OCI-LY1 (cell line): ENCODE measurements around the gene SP110.
A peak's percentile ranks its signal among the peaks of the same experiment; 100 is the strongest.

Experiments
- H2AFZ ChIP-seq: fragments of 200-600 bp; sonication (generic), shearing (Covaris generic); 2 replicates; pipeline ENCODE4 v1.6.0; 2014; ENCODE audit warnings: antibody characterized with exemption, mild to moderate bottlenecking, low read length
- H3F3A ChIP-seq: fragments of 200-600 bp; sonication (generic), shearing (Covaris generic); 2 replicates; pipeline ENCODE4 v1.6.0; 2014; ENCODE audit warnings: mild to moderate bottlenecking, antibody characterized with exemption, low read length, moderate library complexity; ENCODE audit not compliant: insufficient read depth
- H3K27ac ChIP-seq: fragments of 200-600 bp; sonication (generic); 2 replicates; pipeline ENCODE4 v1.5.1; 2014; ENCODE audit warnings: low read length, mixed run types, mild to moderate bottlenecking, low read depth; ENCODE audit not compliant: poor library complexity, severe bottlenecking
- H3K27me3 ChIP-seq: fragments of 200-600 bp; sonication (generic); 2 replicates; pipeline ENCODE4 v1.6.0; 2014; ENCODE audit warnings: antibody characterized with exemption, mild to moderate bottlenecking, low read length, moderate library complexity; ENCODE audit not compliant: insufficient read depth
- H3K36me3 ChIP-seq: fragments of 200-600 bp; sonication (generic); 2 replicates; pipeline ENCODE4 v1.6.1; 2014; ENCODE audit warnings: mild to moderate bottlenecking, antibody characterized with exemption, low read length, moderate library complexity, mixed read lengths; ENCODE audit not compliant: insufficient read depth
- H3K4me1 ChIP-seq: fragments of 200-600 bp; sonication (generic); 2 replicates; pipeline ENCODE4 v1.5.1; 2014; ENCODE audit warnings: mild to moderate bottlenecking, low read length, moderate library complexity; ENCODE audit not compliant: insufficient read depth, severe bottlenecking
- H3K4me2 ChIP-seq: fragments of 200-600 bp; sonication (generic), shearing (Covaris generic); 2 replicates; pipeline ENCODE4 v1.6.1; 2014; ENCODE audit warnings: low read length
- H3K4me3 ChIP-seq: fragments of 200-600 bp; sonication (generic); 2 replicates; pipeline ENCODE4 v1.5.1; 2014; ENCODE audit warnings: low read length, low read depth, mild to moderate bottlenecking, mixed read lengths; ENCODE audit not compliant: poor library complexity, severe bottlenecking
- H3K79me2 ChIP-seq: fragments of 200-600 bp; shearing (Covaris generic); 2 replicates; pipeline ENCODE4 v1.6.1; 2016; ENCODE audit warnings: mixed run types, low read length, mixed read lengths; ENCODE audit not compliant: insufficient read depth
- H3K9ac ChIP-seq: fragments of 200-600 bp; sonication (generic), shearing (Covaris generic); 2 replicates; pipeline ENCODE4 v1.6.1; 2014; ENCODE audit warnings: mild to moderate bottlenecking, low read length, mixed read lengths
- H3K9me2 ChIP-seq: fragments of 200-600 bp; sonication (generic), shearing (Covaris generic); 2 replicates; pipeline ENCODE4 v1.6.1; 2014; ENCODE audit warnings: low read depth, mild to moderate bottlenecking, low read length, mixed read lengths
- H3K9me3 ChIP-seq: fragments of 200-600 bp; shearing (Covaris generic); 2 replicates; pipeline ENCODE4 v1.6.1; 2014; ENCODE audit warnings: low read length, mixed read lengths
- H4K20me1 ChIP-seq: fragments of 200-600 bp; sonication (generic), shearing (Covaris generic); 2 replicates; pipeline ENCODE4 v1.6.0; 2016; ENCODE audit warnings: mild to moderate bottlenecking, low read length; ENCODE audit not compliant: insufficient read depth
- EZH2 ChIP-seq: fragments of 200-600 bp; sonication (generic), shearing (Covaris generic); IDR thresholded peaks from 2 replicates; pipeline ENCODE4 v1.8.0; 2017; ENCODE audit warnings: borderline replicate concordance, mixed run types, mild to moderate bottlenecking, antibody characterized with exemption, low read length, moderate library complexity, mixed read lengths
- TF ChIP-seq, protein P1 (sequence below): fragments of 200-600 bp; sonication (generic), shearing (Covaris generic); IDR thresholded peaks from 2 replicates; pipeline ENCODE4 v1.5.1; 2017; ENCODE audit warnings: mild to moderate bottlenecking, antibody characterized with exemption, low read length, moderate library complexity, mixed read lengths

The SP110 gene

DNA sequence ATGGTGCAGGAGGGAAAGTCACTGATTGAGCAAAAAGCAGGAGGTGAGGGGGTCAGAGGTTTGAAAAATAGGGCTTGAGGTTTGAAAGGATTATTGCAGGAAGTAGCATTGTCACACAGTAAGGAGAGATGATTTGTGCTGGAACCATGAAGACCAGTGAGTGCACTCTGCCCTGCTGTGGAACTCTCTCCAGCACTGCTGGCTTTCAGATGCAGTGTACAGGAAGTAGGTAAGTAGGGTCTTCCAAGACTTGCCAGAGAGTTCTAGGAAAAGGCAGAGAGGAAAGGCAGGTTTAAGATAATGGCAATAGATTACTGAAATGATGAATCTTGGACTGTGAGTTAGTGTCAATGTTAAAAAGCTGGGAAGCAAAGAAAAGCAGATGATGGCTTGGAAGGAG lies 11.2 kb downstream of the SP110 start:
- Histone ChIP-seq H3K9me2 (no peaks in the 10 kb centered on the region), H3K4me3 (no peak overlapping the region), H3K27ac (peak overlapping the region; percentile 33), H4K20me1 (no peaks in the 10 kb centered on the region), H3K4me1 (peaks cover 59% of the 10 kb centered on the region), H3K79me2 (peaks cover 15% of the 10 kb centered on the region), H3K9me3 (no peaks in the 10 kb centered on the region), H3F3A (no peaks in the 10 kb centered on the region), H3K27me3 (no peaks in the 10 kb centered on the region), H2AFZ (no peak overlapping the region), H3K9ac (no peak overlapping the region), H3K36me3 (peaks cover 94% of the 10 kb centered on the region), H3K4me2 (no peak overlapping the region)
- TF ChIP-seq, protein P1, sequence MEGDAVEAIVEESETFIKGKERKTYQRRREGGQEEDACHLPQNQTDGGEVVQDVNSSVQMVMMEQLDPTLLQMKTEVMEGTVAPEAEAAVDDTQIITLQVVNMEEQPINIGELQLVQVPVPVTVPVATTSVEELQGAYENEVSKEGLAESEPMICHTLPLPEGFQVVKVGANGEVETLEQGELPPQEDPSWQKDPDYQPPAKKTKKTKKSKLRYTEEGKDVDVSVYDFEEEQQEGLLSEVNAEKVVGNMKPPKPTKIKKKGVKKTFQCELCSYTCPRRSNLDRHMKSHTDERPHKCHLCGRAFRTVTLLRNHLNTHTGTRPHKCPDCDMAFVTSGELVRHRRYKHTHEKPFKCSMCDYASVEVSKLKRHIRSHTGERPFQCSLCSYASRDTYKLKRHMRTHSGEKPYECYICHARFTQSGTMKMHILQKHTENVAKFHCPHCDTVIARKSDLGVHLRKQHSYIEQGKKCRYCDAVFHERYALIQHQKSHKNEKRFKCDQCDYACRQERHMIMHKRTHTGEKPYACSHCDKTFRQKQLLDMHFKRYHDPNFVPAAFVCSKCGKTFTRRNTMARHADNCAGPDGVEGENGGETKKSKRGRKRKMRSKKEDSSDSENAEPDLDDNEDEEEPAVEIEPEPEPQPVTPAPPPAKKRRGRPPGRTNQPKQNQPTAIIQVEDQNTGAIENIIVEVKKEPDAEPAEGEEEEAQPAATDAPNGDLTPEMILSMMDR, result no peak
- no peak for TF ChIP-seq EZH2

DNA sequence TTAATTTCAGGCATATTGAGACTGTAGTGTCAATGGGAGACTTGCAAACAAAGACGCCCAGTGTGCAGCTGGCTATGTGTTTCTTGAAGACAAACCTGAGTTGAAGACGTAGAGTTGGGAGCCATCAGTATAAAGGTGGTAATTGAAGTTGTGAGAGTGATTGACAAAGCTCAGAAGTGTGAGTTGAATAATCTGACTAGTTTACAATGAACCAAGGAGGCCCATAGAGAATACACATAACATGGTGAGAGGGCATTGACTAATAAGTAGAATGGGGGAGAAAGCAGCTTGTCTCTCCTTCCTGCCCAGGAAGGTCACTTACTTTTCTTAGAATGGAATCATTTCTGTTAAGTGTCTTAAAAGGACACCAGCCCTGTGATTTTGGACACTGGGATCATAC lies 14.1 kb downstream of the SP110 start:
- Histone ChIP-seq H3F3A (no peaks in the 10 kb centered on the region), H3K9me2 (no peaks in the 10 kb centered on the region), H3K27ac (peak overlapping the region; percentile 94), H3K27me3 (no peaks in the 10 kb centered on the region), H4K20me1 (no peaks in the 10 kb centered on the region), H3K4me3 (peak overlapping the region; percentile 71), H3K9me3 (no peaks in the 10 kb centered on the region), H3K4me2 (peak overlapping the region; percentile 96), H3K36me3 (peaks cover 78% of the 10 kb centered on the region), H2AFZ (no peak overlapping the region), H3K4me1 (peaks cover 64% of the 10 kb centered on the region), H3K79me2 (peaks cover 15% of the 10 kb centered on the region), H3K9ac (peak overlapping the region; percentile 48; the same call in 1 of the 2 replicates)
- no peak for TF ChIP-seq EZH2
- TF ChIP-seq, protein P1, result no peak

DNA sequence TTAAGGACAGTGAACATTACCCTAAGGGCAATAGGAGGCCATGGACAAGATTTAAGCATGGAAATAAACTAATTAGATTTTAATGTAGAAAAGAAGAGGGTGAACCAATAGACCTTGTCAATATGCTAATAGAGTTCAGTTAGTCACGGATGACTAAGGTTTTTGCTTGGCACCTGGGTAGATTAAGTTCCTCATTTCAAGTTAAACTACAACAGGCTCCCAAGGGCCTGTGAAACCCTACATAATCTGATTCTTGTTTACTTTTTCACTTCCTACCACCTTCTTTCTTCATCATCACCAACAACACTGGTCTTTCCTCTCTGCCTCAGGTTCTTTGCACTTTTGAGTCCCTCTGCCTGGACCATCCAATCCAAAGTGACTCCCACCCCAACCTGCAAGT lies 14.8 kb downstream of the SP110 start:
- peaks cover 12% of the 10 kb centered on the region for H3K79me2 ChIP-seq
- no peak for TF ChIP-seq EZH2
- TF ChIP-seq, protein P1, result no peak
- no peaks in the 10 kb centered on the region for H4K20me1 ChIP-seq
- no peaks in the 10 kb centered on the region for H3K9me2 ChIP-seq
- H3K9me3 ChIP-seq, result no peaks in the 10 kb centered on the region
- peak overlapping the region; percentile 94 for H3K27ac ChIP-seq
- H3K27me3 ChIP-seq, result no peaks in the 10 kb centered on the region
- peaks cover 57% of the 10 kb centered on the region for H3K4me1 ChIP-seq
- H3K4me2 ChIP-seq, result peak overlapping the region; percentile 96
- H3K4me3 ChIP-seq, result peak overlapping the region; percentile 71
- H3K9ac ChIP-seq, result peak overlapping the region; percentile 80
- no peaks in the 10 kb centered on the region for H3F3A ChIP-seq
- H2AFZ ChIP-seq, result no peak overlapping the region
- peaks cover 78% of the 10 kb centered on the region for H3K36me3 ChIP-seq
